AG04449 (cell line): Measurements from ENCODE around the gene LTO1.

Experiments used
- CTCF ChIA-PET: fragments of 350-600 bp; formaldehyde crosslinking; extraction: SDS; loops from one replicate; lab custom pipeline; 2021; ENCODE audit warnings: antibody characterized with exemption; lab: Yijun Ruan, JAX
- POLR2A ChIA-PET: fragments of 400-600, 350-600 bp; formaldehyde crosslinking; extraction: SDS; loops from one replicate; lab custom pipeline; 2020; ENCODE audit warnings: antibody characterized with exemption, inconsistent platforms; lab: Yijun Ruan, JAX
- DNase-seq: peaks from one replicate; pipeline ENCODE4 v3.0.0-alpha.2; 2010; ENCODE audit warnings: low read depth, low spot score
- H3K4me3 ChIP-seq: 2 replicates; pipeline ENCODE4 v1.5.1; 2011; ENCODE audit warnings: low read depth, mild to moderate bottlenecking, control low read depth, low read length
- CTCF ChIP-seq: IDR thresholded peaks from one replicate; pipeline ENCODE4 v1.5.1; 2011; ENCODE audit warnings: mild to moderate bottlenecking, moderate library complexity, low read length, control low read depth, inconsistent platforms; ENCODE audit not compliant: insufficient read depth; ENCODE audit errors: missing control alignments

LTO1 gene

GRCh38 chr11:69674267-69674885 lies 777 bp downstream of the LTO1 start:
- no peak for TF ChIP-seq CTCF
- POLR2A ChIA-PET = interaction anchor here (0.6 to 1.7 kb wide), 7 partner anchors 18 to 557 kb away, joined by 3 to 6 read pairs (median 4); no protein-coding TSS in a partner anchor
- H3K4me3 ChIP-seq = peak overlapping the region; percentile 97
- DNase-seq = peak; percentile 53
- CTCF ChIA-PET = interaction anchor here (0.8 to 3.0 kb wide), 12 partner anchors 10 to 630 kb away, joined by 3 to 16 read pairs (median 4); no protein-coding TSS in a partner anchor

GRCh38 chr11:69671734-69672465 lies 3.3 kb downstream of the LTO1 start:
- ChIA-PET POLR2A (no interaction called here), CTCF (interaction anchor here (0.6 to 5.6 kb wide), 12 partner anchors 13 to 582 kb away, joined by 3 to 188 read pairs (median 6); partner anchors contain the start of gene MYEOV)
- TF ChIP-seq CTCF = no peak
- no peak for DNase-seq
- H3K4me3 ChIP-seq = no peak overlapping the region

- no peak overlapping the region for H3K4me3 ChIP-seq
- ChIA-PET CTCF (interaction anchor here (0.5 to 5.6 kb wide), 23 partner anchors 11 to 658 kb away, joined by 3 to 188 read pairs (median 4); partner anchors contain the start of genes MYEOV and SMIM38), POLR2A (interaction anchor here (1.8 kb wide), 1 partner anchor 569 kb away, joined by 10 read pairs; no protein-coding TSS in a partner anchor)
- peak; percentile 96 for TF ChIP-seq CTCF
- peak; percentile 31 for DNase-seq
Measured at GRCh38 chr11:69670158-69670845, 4.9 kb downstream of the LTO1 start.

GRCh38 chr11:69669486-69669885 lies 5.7 kb downstream of the LTO1 start:
- ChIA-PET POLR2A (interaction anchor here (1.8 kb wide), 1 partner anchor 568 kb away, joined by 10 read pairs; no protein-coding TSS in a partner anchor), CTCF (interaction anchor here (0.5 to 5.6 kb wide), 13 partner anchors 11 to 580 kb away, joined by 3 to 188 read pairs (median 9); partner anchors contain the start of gene MYEOV)
- H3K4me3 ChIP-seq = no peak overlapping the region
- no peak for TF ChIP-seq CTCF
- DNase-seq = no peak

GRCh38 chr11:69667619-69668604 lies 7.2 kb downstream of the LTO1 start:
- H3K4me3 ChIP-seq = no peak overlapping the region
- no peak for DNase-seq
- CTCF ChIA-PET = interaction anchor here (0.9 to 5.6 kb wide), 6 partner anchors 9 to 564 kb away, joined by 3 to 188 read pairs (median 27); partner anchors contain the start of gene MYEOV
- TF ChIP-seq CTCF = no peak
- POLR2A ChIA-PET = no interaction called here
